HG03175 (cell line): ENCODE results near the gene ASTN2.

Experiments
- ATAC-seq: cut with Tn5 transposase; IDR thresholded peaks from one replicate; pipeline ENCODE4 v1.9.1; 2021; ENCODE audit warnings: mild to moderate bottlenecking, moderate library complexity; ENCODE audit not compliant: unreplicated experiment

ASTN2 gene

DNA sequence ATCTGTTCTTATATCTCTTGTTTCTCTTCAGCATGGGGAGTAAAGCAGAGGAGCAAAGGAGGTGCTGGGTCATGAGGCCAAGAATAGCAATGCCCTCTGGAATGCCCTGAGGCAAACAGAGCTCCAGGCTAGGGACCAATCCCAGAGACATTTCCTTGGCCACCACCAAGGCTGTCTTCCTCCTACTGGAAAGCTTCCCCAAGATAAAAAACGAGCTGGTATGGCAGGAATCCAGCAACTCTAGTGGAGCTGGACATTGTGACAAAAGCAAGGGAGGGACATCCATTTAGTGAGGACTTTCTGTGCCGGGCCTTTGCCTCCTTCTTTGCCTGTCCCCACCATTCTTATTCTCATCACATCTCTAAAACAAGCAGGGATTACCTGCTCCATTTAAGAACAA lies 161.6 kb downstream of the ASTN2 start:
- ATAC-seq: no peak

DNA sequence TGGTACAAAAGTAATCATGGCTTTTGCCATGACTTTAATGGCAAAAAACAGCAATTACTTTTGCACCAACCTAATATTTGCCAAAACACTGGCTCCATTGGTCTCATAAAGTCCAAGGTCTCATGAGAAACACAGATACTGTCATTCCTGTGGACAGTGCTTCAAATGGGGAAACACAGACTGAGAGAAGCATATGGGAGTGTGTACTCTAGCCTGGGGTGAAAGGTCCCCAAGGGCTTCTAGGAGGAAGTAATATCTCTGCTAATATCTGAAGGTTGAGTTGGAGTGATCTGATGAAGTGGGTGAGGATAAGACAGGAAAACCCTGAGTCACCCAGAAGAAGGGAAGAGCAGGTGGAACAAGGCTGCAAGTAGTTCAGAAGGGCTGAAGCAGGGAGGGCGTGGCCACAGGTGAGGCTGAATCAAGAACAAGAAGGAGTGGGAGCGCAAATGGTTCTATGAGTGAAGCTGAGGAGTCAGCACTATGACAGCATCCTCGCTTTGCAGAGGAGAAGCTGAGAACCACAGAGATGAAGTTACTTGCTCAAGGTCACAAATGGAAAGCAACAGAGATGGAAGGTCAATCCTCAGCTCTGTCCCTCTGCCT lies 164.1 kb downstream of the ASTN2 start:
- ATAC-seq: no peak

DNA sequence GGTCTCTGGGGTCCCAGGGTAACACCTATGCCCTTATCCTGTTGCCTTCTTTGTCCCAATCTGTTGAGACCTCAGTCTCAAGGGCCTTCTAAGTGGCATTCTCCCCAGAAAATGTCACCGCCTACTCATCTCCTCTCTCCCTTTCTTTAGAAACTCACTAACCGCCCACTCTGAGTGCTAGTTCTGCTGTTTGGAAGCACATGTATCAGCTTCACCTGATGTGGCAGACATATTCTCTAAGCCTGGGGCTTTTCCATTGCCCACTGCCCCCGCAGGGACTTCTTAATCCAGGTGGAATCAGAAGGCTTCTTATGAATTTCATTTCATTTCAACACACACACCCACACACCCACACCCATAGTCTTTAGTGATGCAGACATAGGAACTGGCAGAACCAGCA lies 165.1 kb downstream of the ASTN2 start:
- ATAC-seq: no peak

DNA sequence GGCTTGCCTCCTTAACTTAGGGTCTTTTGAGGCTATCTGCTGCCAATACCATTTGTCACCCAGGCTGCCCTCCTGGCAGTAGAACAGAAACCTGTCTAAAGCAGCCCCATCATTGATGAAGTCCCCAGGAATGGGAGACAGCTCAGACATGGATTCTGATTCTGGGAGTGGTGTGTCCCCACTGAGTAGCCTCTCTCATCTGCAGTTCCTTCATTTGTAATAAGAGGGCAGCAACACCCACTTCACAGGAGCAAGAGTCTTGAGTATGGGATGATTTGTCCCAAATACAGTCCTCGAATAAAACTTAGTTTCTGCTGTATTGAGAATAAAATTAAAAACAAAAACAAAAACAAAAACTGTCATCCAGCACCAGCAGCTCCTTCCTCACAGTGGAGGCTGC lies 167.6 kb downstream of the ASTN2 start:
- ATAC-seq: no peak

DNA sequence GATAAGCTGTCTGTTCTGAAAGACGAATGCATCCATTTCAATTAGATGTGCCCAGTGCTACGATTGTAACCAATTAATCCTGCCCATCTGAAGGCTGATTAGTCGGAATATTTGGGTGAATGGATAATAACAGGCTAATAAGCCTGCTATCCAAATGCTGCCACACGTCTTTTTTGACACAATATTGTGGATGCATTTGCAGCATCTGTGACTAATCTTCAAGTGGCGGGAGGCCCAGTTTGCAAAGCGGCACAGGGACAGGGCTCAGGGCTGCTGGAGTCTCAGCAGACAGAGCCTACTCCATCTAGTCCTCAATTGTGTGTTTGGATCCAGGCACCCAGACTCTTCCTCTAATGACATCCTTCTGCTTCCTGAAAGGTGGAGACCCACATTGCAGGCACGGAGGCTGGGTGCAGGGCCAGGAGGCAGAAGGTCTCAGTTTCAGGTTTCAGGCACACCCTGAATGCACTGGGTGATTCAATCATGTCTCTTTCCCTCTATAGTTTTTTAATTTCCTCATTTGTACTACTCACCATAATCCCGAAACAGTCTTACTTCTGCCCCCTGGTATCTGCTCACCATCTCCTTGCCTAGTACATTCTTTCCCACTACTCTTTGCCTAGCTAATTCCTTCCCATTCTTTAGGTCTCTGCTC lies 169.6 kb downstream of the ASTN2 start:
- ATAC-seq: no peak

DNA sequence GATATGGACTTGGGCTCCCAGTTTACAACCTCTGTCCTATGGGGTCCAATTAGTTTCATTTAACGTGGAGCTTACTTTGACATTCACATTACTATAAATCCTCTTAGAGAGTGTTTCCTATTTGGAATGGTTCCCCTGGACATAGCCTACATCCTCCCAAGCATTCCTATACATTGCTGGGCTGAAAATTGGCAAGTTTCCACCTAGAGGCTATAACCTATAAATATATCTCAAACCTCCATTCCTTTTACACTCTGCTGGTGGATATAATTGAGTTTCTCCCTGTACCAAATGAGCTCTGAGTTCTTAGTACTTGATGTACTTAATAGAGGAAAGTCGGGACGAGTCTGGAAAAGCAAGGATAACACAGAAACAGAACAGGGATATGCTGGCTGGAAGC lies 172.8 kb downstream of the ASTN2 start:
- no peak for ATAC-seq

DNA sequence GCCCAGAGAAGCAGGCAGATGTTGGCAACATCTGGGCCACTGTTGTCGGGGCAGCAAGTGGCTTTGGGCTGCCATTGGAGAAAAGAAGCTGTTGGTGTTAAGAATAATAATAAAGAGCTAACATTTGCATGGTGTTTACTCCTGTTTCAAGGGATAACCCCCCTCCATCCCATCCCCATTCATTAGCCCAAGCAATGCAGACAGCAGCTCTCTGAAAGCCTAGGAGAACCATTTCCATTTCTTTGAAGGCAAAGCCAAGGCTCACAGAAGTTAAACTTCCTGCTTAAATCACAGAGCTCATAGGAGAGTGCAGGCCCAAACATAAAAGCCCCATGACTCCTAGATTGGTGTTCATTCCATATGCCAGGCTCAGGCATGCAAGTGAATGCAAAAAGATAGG lies 175.4 kb downstream of the ASTN2 start:
- ATAC-seq: no peak

DNA sequence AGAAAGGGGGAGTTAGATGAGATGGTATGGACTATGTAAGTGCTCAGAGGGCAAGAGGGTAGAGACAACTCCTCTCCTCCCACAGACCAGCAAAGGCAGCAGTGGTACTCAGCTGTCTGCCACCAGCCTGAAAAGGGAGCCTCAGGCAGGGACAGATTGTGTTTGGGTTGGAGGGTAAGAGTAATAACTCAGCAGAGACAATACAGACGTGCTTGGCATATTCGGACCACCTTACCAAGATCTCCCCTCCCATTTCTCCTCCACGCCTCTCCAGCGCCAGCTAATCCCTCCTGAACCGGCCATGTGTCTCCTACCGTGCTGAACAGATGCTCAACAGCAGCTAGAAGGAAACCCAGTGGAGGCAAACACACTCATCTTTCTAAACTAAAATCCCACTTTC lies 180.8 kb downstream of the ASTN2 start:
- ATAC-seq: no peak

DNA sequence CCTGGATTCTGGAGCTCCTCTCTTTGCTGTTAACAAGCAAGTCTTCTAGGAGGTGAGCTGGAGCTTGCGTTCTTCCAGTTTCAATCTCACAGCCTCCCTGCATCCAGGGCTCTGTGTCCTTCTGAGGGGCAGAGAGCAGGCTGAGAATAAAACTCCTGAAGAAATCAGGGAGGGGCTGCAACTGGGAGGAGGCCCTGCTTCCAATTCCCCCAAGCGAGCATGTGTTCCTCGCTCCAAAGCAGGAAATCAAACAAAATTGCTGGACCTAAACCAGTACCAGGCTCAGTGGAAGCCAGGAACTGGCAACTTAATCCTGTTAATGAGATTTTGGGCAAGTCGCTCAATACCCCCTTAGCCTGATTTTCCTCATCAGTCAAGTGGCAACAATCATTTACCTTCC lies 181.8 kb downstream of the ASTN2 start:
- no peak for ATAC-seq

DNA sequence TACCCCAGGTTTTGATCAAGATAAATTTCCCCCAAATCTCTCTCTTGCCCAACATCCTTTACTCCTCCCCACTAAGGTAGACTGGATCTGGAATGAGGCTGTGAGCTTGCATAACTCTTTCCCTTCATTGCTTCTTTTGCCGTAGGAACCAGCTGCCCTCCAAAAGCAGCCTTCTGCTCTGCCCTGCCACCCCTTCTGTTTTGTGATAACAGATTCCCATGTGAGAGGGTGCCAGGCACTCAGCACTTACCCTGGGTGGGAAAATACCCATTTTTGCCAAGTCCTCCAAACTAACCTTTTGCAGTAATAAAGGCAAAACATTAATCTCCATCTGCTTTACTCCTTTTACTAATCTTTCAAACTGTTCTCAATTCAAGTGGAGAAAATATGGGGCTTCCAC lies 182.6 kb downstream of the ASTN2 start:
- ATAC-seq: no peak

DNA sequence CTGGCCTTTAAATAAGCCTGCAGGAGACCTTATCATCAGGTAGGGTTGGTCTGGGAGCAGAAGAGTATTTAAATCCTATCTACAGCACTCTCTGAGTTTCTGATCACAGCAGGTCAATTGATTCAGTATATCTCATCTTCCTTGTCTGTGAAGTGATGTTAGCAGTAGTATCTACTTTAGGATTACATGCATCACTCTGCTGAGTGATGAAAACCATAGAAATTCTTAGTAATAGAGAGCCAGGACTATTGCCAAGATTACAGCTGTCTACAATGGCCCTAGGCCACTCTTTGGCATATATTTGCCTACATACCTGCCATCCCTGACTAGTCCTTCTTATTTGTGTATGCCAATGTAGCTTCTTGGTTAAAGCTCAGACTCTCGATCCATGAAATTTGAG lies 183.8 kb downstream of the ASTN2 start:
- ATAC-seq: no peak

DNA sequence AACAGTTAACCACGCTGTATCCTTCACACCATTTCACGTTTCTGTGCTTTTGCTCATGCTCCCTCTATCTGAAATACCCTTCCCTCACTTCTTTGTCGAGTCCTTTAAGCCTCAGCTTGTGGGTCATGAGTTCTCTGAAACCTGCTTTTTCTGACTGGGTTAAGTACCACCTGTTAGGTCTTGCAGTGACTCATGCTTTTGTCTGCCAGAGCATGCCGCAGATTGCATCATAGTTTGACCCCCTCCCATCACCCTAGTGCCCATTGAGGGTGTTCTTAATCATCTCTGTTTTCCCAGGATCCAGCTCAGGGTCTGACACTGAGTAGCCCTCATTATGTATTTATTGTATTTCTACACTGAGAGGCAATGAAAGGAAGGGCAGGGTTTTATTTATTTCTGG lies 190.2 kb downstream of the ASTN2 start:
- no peak for ATAC-seq

DNA sequence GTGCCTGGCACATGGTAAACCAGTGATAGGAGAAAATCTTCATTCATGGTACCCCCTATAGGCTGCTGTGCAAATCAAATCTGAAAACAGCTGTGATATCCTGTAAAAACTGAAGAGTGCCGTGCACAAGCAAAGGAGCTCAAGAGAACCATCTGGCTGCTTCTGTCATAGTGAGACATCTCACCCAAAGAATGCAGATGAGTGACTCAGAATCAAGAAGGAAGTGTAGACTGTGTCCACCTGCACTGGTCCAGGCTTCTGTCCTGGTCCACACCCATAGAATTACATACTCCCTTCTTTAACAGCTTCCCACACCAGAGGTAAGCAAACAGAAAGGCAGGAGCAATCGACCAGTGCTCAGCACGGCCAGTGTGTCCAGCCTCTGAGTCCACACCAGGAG lies 195.9 kb downstream of the ASTN2 start:
- ATAC-seq: no peak

DNA sequence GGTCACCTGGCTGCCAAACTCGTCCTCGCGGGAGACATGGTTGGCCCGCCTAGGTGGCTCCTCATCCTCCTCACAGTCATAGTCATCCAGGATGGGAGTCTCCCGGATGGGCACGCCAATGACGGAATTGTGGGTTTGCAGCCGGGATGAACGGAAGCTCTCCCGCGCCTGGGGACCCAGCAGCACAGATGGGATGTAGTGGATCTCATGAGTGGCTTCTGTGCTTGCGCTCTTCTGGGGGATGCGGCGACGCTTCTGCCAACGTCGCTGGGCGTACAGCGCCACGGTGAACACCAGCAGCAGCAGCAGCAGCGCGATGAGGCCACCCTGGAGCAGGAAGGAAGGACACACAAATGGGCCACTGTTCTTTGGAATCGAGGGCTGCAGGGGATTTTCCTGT lies 200.4 kb downstream of the ASTN2 start:
- no peak for ATAC-seq

DNA sequence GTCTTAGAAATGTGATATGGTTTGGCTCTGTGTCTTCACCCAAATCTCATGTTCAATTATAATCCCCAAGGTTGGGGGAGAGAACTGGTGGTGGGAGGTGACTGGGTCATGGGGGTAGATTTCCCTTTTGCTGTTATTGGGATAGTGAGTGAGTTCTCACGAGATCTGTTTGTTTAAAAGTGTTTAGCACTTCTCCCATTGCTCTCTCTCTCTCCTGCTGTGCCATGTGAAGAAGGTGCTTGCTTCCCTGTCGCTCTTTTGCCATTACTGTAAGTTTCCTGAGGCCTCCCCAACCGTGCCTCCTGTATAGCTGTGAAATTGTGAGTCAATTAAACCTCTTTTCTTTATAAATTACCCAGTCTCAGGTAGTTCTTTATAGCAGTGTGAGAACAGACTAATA lies 203.6 kb downstream of the ASTN2 start:
- ATAC-seq: no peak

DNA sequence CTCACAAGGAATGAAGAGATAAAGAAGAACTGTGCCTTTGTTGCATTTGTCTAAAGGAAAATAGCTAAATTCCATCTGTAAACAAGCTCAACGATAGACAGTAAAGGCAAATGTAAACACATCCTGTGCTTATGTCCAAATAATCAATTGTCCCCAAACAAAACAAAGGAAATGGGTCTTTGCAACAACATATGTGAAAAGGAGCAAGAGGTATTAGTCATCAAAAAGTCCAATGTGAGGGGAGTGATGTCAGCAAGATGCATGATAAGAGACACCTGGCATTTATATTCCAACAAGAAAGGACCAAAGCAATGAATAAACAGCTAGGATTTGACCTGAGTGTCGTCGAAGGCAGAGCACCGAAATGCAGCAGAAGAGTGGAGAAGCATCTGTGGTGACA lies 209.1 kb downstream of the ASTN2 start:
- no peak for ATAC-seq

DNA sequence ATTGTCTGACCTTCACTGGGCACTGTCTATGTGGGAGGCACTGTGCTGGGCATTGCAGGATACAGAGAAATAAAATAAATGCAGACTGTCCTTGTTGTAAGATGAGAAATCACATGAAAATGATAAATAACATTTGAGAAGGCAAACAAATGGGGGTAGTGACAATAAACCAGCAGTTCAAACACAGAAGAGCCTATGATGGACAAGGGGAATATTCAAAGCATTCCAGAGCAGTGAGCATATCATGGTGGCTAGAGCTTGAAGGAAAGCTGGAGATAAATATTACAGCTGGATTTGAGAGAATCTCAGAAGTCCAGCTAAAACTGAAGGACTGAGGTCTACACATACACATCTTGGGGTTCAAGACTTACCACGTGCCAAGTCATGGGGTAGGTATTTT lies 209.9 kb downstream of the ASTN2 start:
- no peak for ATAC-seq

DNA sequence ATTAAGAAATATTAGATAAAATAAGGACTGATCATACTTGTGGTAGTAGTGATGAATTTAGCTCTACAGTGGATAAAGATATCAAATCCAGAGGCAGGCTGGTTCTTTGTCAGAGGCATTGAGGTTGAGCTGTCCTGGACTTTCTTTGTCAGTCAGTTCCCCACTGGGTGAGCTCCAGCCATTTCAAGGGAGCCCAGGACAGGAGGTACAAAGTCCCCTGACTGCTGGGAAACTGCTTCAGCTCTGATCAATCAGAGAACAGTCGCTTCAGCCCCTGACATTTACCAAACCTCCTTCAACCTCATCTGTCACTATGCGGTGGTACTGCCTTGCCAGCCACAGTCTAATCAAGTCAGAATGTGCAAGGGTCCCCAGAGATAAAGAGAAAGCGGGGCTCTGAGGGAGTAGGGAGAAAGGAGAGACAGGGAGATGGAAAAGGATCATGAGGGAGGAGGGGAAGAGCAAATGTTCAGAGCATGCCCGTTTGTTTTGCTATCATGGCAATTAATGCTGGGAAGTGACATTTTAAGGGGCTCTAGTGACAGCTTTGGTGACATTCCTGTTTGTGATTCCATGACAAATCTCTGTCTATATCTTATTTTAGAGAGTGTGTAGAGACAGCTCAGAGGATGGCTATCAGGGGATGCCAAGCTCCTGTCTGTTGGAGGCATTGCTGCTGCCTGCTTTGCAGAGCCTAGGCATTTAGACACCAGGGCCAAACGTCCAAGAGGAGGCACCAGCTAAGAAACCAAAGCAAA lies 223.2 kb downstream of the ASTN2 start:
- ATAC-seq: no peak

DNA sequence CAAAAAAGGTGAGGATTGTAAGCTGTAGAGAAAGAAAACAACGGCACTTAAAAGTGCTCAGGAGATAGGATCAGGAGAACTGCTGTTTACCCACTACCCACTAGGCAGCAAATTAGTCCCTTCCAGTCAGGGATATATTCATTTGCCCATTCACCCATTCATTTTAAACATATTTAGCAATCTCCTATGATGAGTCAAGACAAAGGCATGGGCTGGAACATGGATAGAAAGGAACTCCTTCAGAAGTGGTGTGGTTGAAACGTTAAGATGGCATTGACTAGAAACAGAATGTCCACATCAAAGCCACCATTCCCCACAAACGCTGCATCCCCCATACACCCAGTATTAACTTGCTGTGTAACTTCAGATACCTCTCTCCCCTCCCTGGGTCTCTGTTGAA lies 225.7 kb downstream of the ASTN2 start:
- ATAC-seq: no peak

DNA sequence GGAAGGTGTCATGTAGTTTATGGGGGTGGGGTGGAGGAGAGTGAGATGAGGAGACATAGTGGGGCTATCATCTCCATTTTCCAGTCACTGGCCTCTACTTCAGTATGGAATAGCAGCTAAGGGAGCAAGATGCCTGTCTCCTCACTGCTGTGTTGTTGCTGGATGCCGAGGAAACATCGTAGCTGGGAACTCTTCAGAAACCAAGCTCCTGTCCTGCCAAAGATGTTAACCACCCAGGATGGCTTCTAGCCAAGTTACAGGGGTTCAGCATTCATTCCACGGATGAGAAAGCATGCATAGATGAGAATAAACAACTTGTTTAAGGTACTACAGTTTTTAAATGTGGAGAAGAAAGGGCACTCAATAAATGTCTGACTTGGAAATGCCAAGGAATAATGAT lies 226.5 kb downstream of the ASTN2 start:
- no peak for ATAC-seq

DNA sequence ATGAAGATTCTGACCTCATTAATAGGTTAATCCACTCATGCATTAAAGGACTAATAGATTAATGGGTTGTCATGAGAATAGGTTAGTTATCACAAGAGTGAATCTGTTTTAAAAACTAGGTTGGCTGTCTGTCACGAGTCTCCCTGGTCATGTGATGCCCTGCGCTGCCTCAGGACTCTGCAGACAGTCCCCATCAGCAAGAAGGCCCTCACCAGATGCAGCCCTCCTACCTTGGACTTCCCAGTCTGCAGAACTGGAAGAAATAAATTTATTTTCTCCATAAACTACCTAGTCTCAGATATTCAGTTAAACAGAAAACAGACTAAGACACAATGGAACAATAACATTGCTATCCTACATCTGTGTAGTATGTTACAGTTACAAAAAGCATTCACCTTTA lies 227.4 kb downstream of the ASTN2 start:
- ATAC-seq: no peak

DNA sequence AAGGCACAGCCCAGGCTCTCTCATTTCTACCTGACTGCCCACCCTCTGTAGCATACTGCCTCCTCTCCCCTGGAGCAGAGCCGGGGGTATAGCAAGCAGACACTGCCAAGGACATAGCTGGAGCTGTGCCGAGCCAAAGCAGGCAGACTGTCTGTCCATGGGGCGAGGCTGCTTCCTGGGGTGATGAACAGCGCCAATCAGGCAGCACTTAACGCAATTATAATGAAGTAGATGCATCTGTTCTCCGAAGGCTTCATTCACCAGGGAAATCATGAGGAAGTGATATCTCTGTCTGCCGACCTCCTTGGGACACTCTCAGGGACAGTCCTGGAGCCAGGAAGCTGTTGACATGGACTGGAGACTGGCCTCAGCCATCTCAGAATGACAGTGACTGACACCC lies 230.7 kb downstream of the ASTN2 start:
- no peak for ATAC-seq
